ENCODE results near the gene TPSAB1. TPM values are rescaled to one million over a fixed set of nuclear protein-coding genes. Genes with fewer than 3 reads are reported as not detected.
"Not testable (repeated sequence)": the region's sequence is repeated elsewhere in the genome, so short reads cannot be mapped to it uniquely, and the experiment has no call there.

Gene TPSAB1
- total and polyA plus RNA-seq, 10 donors, result 0.26 to 17.9 (median 1.1) TPM; not detected in 1

GRCh38 chr16:1263591-1264344 lies 23.3 kb downstream of the TPSAB1 start:
- TF ChIP-seq POLR2AphosphoS5 (IDR thresholded peaks at IDR 0.05) (no peak), POLR2A (IDR thresholded peaks at IDR 0.05) (no peak)
- TF ChIP-seq, protein P1, sequence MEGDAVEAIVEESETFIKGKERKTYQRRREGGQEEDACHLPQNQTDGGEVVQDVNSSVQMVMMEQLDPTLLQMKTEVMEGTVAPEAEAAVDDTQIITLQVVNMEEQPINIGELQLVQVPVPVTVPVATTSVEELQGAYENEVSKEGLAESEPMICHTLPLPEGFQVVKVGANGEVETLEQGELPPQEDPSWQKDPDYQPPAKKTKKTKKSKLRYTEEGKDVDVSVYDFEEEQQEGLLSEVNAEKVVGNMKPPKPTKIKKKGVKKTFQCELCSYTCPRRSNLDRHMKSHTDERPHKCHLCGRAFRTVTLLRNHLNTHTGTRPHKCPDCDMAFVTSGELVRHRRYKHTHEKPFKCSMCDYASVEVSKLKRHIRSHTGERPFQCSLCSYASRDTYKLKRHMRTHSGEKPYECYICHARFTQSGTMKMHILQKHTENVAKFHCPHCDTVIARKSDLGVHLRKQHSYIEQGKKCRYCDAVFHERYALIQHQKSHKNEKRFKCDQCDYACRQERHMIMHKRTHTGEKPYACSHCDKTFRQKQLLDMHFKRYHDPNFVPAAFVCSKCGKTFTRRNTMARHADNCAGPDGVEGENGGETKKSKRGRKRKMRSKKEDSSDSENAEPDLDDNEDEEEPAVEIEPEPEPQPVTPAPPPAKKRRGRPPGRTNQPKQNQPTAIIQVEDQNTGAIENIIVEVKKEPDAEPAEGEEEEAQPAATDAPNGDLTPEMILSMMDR (IDR thresholded peaks at IDR 0.05 in 8 of 11, conservative IDR thresholded peaks at IDR 0.05 in 3 of 11), result no peak
- Histone ChIP-seq H3K27ac (no peak overlapping the region), H3K4me1 (peaks cover 0 to 20% (median 9%) of the 10 kb centered on the region in 6 donors), H3K36me3 (no peaks in the 10 kb centered on the region), H3K4me3 (no peak overlapping the region), H3K9me3 (no peaks in the 10 kb centered on the region), H3K27me3 (replicated peaks in 1 of 7) (peaks cover 0 to 56% (median 45%) of the 10 kb centered on the region in 7 donors)
- WGBS, 5 donors, result 78 to 89% (median 82%) methylated on average over 6 to 15 of the region's 15 CpGs
- intact Hi-C loops (cut with DNase I; ENCODE audit: low total_unique reads), result no loop called here
- no peak for DNase-seq

DNA sequence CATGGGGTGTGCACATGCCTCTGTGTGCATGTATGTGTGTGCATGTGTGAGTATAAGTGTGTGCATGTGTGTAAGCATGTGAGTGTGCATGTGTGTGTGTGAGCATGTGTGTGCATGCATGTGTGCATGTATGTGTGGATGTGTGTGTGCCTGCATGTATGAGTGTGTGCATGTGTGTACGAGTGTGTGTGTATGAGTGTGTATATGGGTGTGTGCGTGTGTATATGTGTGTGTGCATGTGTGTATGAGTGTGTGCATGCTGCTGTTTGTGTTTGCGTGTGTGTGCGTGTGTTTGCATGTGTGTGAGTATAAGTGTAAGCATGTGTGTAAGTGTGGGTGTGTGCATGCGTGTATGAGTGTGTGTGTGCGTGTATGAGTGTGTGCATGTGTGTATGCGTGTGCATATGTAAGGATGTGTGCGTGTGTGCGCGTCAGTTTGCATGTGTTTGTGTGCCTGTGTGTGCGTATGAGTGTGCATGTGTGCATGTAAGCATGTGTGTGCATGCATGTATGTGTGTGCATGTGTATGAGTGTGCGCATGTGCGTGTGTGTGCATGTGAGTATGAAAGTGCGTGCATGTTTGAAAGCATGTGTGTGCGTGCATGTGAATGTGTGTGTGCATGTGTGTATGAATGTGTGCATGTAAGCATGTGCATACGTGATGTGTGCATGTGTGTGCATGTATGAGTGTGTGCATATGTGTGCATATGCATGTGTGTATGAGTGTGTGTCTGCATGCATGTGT lies 24.0 kb downstream of the TPSAB1 start:
- peaks cover 0 to 12% (median 4%) of the 10 kb centered on the region in 6 donors for H3K4me1 ChIP-seq
- peaks cover 0 to 56% (median 37%) of the 10 kb centered on the region in 7 donors for H3K27me3 ChIP-seq (replicated peaks in 1 of 7)
- no peaks in the 10 kb centered on the region for H3K36me3 ChIP-seq
- no peaks in the 10 kb centered on the region for H3K9me3 ChIP-seq
- no peak for TF ChIP-seq POLR2AphosphoS5 (IDR thresholded peaks at IDR 0.05)
- TF ChIP-seq POLR2A (IDR thresholded peaks at IDR 0.05), result no peak
- TF ChIP-seq, protein P1 (IDR thresholded peaks at IDR 0.05 in 8 of 11, conservative IDR thresholded peaks at IDR 0.05 in 3 of 11), result no peak
- 76 to 99% (median 95%) methylated on average over 16 of the region's 16 CpGs for WGBS, 5 donors
- DNase-seq, result no peak
- no peak overlapping the region for H3K27ac ChIP-seq
- intact Hi-C loops (cut with DNase I; ENCODE audit: low total_unique reads), result no loop called here
- H3K4me3 ChIP-seq, result no peak overlapping the region

- WGBS, 5 donors, result 68 to 90% (median 83%) methylated on average over 6 to 13 of the region's 13 CpGs
- Histone ChIP-seq H3K36me3 (no peaks in the 10 kb centered on the region), H3K27me3 (replicated peaks in 1 of 7) (peaks cover 0 to 56% (median 31%) of the 10 kb centered on the region in 7 donors), H3K4me1 (peaks cover 0 to 9% (median 3%) of the 10 kb centered on the region in 6 donors), H3K27ac (no peak overlapping the region), H3K9me3 (no peaks in the 10 kb centered on the region), H3K4me3 (no peak overlapping the region)
- TF ChIP-seq POLR2AphosphoS5 (IDR thresholded peaks at IDR 0.05) (no peak), POLR2A (IDR thresholded peaks at IDR 0.05) (no peak)
- TF ChIP-seq, protein P1 (IDR thresholded peaks at IDR 0.05 in 8 of 11, conservative IDR thresholded peaks at IDR 0.05 in 3 of 11), result no peak
- intact Hi-C loops (cut with DNase I; ENCODE audit: low total_unique reads), result no loop called here
- no peak for DNase-seq
Measured at GRCh38 chr16:1265090-1265630, 24.7 kb downstream of the TPSAB1 start.

DNA sequence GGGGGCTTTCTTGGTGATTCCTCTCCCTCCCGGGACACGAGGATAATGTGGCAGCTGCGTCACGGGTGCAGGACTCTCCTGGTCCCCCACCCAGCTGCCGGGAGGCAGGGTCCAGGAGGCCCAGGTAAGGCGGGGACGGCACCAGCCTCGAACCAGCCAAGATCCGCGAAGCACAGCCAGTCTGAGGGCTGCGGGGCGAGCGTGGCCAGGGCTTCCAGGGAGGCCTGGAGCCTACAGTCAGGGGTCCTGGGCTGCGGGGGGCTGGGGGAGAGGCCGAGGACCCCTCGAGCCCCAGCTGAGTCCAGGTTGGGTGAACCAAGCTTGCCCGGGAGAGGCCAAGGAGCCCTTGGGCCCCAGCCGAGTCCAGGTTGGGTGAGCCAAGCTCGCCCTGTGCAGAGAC lies 25.3 kb downstream of the TPSAB1 start:
- WGBS, 5 donors, result 82 to 91% (median 89%) methylated on average over 11 to 19 of the region's 19 CpGs

DNA sequence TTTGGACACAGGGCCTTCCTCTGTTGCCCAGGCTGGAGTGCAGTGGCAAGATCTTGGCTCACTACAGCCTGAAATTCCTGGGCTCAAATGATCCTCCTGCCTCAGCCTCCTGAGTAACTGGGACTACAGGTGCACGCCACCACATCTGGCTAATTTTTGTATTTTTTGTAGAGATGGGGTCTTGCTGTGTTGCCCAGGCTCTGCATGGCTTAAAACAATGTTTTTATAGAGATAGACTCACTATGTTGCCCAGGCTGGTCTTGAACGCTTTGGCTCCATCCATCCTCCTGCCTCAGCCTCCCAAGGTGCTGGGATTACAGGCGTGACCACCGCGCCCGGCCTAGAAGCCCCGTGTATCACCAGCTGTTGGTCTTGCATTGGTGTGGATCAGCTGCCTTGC lies 28.9 kb downstream of the TPSAB1 start:
- H3K27ac ChIP-seq; intact Hi-C loops (cut with DNase I; ENCODE audit: low total_unique reads): not testable (repeated sequence)
- 90 to 94% (median 92%) methylated on average over 7 of the region's 7 CpGs for WGBS, 5 donors

More for the DNA sequence above, 25.3 kb downstream of the TPSAB1 start:
- no peak for DNase-seq
- H3K4me3 ChIP-seq, result no peak overlapping the region
- H3K27me3 ChIP-seq (replicated peaks in 1 of 7), result peaks cover 0 to 52% (median 25%) of the 10 kb centered on the region in 7 donors
- no peaks in the 10 kb centered on the region for H3K36me3 ChIP-seq
- H3K4me1 ChIP-seq, result peaks cover 0 to 9% (median 3%) of the 10 kb centered on the region in 6 donors
- no peak overlapping the region for H3K27ac ChIP-seq
- TF ChIP-seq POLR2A (IDR thresholded peaks at IDR 0.05) (no peak), POLR2AphosphoS5 (IDR thresholded peaks at IDR 0.05) (no peak)
- TF ChIP-seq, protein P1 (IDR thresholded peaks at IDR 0.05 in 8 of 11, conservative IDR thresholded peaks at IDR 0.05 in 3 of 11), result no peak
- intact Hi-C loops (cut with DNase I; ENCODE audit: low total_unique reads), result no loop called here
- no peaks in the 10 kb centered on the region for H3K9me3 ChIP-seq

More for the DNA sequence above, 28.9 kb downstream of the TPSAB1 start:
- not testable (repeated sequence) for H3K9me3 ChIP-seq, H3K36me3 ChIP-seq, H3K4me3 ChIP-seq, DNase-seq
- H3K27me3 ChIP-seq (replicated peaks in 1 of 7), result peaks cover 0 to 58% (median 14%) of the 10 kb centered on the region in 7 donors
- peaks cover 0 to 11% (median 6%) of the 10 kb centered on the region in 6 donors for H3K4me1 ChIP-seq

All from spleen (tissue), 11 donors.